Measurements from ENCODE around the gene SLC6A4.
"Not testable (repeated sequence)": the region's sequence is repeated elsewhere in the genome, so short reads cannot be mapped to it uniquely, and the experiment has no call there.

The SLC6A4 gene

DNA sequence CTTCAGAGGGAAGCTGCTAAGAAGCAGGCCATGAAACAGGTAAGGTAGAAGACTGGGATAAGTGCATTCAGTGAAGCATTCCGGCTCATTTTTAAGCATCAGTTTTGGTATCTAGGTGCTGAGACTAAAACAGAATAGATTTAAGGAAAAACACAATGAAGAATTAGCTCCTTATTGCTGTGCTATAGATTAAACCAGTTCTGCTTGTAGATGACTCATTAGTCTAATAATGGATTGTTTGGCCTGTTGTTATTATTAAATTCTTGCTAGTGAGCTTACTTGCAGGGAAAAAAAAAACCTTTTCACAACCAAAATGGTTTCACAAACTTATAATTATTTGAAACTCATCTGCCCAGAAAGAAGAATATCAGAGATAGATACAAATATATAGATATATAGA lies 62.9 kb downstream of the SLC6A4 start:
- DNase-seq (ENCODE audit: low spot score) = no peak

DNA sequence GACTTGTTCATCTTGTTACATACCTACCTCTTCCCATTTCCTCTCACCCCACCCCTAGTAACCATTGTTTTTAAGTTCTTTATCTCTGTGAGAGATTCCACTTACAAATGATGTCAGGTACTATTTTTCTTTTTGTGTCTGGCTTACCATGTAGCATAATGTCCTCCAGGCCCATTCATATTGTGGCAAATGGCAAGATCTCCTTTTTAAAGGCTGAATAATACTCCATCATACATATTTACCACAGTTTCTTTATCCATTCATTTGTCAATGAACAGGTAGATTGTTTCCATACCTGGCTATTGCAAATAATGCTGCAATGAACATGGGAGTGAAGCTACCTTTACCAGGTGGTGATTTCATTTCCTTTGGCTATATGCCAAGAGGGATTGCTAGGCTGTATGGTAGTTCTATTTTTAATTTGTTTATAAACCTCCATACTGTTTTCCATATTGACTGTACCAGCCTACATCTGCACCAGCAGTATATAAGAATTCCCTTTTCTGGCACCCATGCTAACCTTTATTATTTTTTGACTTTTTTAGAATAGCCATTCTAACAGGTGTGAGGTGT lies 65.0 kb downstream of the SLC6A4 start:
- no peak for DNase-seq (ENCODE audit: low spot score)

DNA sequence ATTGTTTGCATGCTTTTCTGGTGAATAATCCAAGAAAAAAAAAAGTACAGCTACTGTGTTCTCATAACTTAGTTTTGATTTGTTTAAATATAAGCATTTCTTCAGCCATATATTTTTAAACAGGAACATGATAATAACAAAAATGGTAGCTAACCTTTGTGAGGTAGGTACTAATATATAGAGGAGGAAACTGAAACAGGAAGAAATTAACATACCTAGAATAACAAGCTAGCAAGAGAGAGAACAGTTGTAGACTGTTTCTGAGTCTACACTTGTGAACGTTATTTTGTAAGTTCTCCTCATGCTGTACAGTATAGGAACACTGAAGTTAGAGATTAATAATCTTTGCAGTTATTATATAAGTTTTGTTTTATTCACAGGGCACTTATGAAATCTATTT lies 69.5 kb downstream of the SLC6A4 start:
- no peak for DNase-seq (ENCODE audit: low spot score)

DNA sequence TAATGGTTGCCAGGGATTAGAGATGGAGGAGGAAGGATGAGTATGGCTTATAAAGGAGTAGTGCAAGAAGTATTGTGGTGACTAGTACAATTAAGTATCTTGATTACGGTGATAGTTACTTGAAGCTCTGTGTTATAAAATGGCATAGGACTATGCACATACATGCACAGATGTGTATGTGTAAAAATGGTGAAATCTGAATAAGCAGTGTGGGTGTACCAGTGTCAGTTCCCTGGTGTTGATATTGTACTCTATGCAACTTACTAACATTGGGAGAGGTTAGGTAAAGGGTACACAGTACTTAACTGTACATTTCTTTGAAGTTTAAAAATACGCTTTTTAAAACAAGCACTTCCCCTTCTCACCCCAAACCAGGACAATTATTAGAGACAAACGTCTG lies 70.3 kb downstream of the SLC6A4 start:
- no peak for DNase-seq (ENCODE audit: low spot score)

DNA sequence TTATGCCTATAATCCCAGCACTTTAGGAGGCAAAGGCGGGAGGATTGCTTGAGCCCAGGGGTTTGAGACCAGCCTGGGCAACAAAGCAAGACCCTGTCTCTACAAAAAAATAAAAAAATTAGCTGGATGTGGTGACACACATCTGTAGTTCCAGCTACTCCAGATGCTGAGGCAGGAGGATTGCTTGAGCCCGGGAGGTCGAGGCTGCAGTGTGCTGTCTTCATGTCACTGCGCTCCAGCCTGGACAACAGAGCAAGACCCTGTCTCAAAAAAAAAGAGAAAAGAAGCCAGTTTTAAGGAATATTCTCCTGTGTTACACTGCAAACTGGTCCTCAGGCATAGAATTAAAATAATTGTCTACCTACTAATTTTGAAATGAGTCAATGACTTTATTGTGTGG lies 71.0 kb downstream of the SLC6A4 start:
- DNase-seq (ENCODE audit: low spot score) = no peak

DNA sequence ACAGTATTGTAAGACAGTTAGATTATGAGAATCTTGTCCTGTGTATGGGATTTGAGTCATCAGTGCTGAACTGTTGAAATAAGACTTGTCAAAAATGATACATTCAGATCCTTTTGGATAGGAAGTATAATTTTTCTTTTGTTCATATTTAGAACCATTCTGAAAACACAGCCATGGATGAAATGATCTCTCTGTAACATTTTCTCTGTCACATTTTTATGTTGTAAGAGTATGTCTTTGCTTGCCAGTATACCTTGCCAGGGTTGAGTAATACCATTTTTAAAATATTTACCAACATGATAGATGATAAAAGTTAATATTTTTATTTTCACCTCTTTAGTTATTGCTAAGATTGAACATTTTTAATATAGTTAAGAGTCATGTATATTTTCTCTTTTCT lies 73.9 kb downstream of the SLC6A4 start:
- no peak for DNase-seq (ENCODE audit: low spot score)

DNA sequence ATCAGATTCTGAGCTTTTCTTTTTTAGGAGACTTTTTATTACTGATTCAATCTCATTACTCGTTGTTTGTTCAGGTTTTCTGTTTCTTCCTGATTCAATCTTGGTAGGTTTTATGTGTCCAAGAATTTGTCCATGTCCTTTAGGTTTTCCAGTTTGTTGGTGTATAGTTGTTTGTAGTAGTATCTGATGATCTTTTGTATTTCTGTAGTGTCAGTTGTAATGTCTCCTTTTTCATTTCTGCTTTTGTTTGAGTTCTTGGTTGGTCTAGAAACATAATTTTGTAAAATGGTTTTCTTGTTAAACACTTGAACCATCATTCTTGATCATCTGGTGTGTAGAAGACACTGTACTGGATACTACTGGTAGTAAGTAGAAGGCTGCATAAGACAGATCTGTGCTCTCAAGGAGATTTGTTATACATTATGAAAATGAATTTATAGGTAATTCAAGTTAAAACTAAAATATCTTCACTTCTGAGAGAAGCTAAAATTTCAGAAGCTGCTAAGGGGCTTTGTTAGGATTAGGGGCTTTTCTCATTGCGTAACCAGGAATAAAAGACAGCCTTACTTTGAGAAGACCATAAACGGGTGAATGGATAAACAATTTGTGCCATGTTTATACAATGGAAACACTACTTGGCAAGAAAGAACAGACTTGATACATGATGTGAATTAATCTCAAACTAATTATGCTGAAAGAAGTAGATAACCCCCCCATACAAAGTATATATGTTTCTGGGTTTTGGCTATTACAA lies 74.9 kb downstream of the SLC6A4 start:
- DNase-seq (ENCODE audit: low spot score) = no peak

DNA sequence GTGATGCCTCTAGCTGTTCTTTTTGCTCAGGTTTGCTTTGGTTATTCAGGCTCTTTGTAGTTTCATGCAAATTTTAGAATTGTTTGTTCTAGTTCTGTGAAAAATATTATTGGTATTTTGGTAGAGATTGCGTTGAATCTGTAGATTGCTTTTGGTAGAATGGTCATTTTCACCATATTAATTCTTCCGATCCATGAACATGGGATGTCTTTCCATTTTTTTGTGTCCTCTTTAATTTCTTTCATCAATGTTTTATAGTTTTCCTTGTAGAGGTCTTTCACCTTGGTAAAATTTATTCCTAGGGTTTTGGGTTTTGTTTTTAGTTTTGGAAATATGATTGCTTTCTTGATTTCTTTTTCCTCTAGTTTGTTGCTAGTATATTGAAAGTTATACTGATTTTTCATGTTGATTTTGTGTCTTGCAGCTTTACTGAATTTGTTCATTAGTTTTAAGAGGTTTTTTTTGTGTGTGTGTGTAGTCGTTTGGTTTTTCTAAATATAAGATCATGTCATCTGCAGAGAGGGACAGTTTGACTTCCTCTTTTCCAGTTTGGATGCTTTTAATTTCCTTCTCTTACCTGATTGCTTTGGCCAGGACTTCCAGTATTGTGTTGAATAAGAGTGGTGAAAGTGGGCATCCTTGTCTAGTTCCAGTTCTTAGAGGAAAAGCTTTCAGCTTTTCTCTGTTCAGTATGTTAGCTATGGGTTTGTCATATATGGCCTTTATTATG lies 76.4 kb downstream of the SLC6A4 start:
- no peak for DNase-seq (ENCODE audit: low spot score)

DNA sequence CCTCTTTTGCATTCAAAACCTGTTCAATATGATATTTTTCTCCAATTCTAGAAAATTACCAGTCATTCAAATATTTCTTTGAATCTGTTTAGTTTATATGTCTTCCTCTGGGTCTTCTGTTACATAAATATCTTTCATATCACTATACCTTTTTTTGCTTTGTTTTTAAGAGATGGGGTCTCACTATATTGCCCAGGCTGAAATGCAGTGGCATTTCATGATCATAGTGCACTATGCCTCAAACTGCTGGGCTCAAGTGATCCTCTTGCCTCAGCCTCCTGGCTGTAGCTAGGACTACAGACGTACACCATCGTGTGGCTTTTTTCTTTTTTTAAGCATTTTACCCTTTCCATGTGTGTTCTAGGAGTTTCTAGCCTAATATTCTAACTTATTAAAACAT lies 80.1 kb downstream of the SLC6A4 start:
- DNase-seq (ENCODE audit: low spot score) = no peak

DNA sequence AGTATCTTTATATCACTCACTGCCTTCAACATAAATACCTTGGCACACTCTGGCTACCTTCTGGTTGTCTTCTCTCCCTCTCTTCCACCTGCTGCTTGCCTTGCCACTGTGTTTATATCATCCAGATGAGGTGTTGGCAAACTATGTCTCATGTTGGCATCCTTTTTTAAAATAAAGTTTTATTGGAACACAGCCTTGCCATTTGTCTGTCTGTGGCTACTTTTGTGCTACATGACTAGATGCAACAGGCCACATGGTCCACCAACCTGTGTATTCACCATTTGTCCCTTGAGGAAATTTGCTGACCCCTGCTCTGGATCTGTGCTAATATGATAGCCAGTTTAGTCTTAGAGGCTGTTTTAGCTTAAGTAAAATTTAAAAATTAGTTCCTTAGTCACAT lies 82.0 kb downstream of the SLC6A4 start:
- DNase-seq (ENCODE audit: low spot score) = no peak

DNA sequence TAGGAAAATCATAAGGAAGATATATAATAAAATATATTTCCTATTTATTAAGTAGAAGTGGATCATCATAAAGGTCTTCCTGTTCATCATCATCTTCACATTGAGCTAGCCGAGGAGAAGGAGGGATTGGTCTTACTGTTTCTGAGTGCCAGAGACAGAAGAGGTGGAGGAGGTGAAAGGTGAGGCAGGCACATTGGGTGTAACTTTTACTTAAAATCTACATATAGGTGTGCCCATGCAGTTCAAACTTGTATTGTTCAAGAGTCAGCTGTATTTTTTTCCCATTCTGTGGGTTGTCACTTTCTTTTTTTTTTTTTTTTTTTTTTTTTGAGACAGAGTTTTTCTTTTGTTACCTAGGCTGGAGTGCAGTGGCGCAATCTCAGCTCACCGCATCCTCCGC lies 84.0 kb downstream of the SLC6A4 start:
- no peak for DNase-seq (ENCODE audit: low spot score)

DNA sequence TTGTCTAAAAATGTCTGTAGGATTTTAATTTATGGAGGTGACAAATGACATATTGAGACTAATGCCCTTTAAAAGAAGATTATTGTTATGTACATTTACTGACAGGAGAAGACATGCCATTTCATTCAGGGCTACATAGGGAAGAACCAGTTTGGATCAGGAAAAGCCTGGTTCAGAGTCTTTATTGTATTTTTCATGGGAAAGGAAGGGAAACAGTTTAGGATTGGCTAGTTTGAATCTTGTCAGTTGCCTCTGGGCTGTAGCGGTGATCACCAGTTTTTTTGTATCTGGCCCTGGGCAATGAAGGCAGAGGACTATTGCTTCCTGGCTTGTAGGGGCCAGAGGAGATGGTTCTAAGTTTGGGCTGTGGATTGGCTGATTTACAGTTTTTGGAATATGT lies 87.1 kb downstream of the SLC6A4 start:
- no peak for DNase-seq (ENCODE audit: low spot score)

DNA sequence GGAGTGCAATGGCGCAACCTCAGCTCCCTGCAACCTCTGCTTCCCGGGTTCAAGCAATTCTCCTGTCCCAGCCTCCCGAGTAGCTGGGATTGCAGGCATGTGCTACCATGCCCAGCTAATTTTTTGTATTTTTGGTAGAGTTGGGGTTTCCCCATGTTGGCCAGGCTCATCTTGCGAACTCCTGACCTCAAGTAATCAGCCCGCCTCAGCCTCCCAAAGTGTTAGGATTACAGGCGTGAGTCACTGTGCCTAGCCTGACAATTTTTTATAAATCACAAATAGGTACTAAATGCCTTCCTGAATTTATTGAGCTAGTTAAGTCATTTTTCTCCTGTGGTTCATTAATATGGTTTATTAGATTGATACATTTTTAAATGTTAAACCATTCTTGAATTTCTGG lies 87.6 kb downstream of the SLC6A4 start:
- not testable (repeated sequence) for DNase-seq (ENCODE audit: low spot score)

Measured in HuH-7 (cell line).